Measurements from ENCODE around the gene ANKMY1.
"Not testable (repeated sequence)": the region's sequence is repeated elsewhere in the genome, so short reads cannot be mapped to it uniquely, and the experiment has no call there.

Gene ANKMY1

GRCh38 chr2:240499309-240500301, 58.2 kb downstream of the ANKMY1 start:
- H3K4me3 ChIP-seq (ENCODE audit: low read depth, low read length) = no peak overlapping the region
- no peak for TF ChIP-seq CTCF (IDR thresholded peaks at IDR 0.05; ENCODE audit: low read depth, low read length, missing control alignments)
- DNase-seq (ENCODE audit: low read depth) = no peak

- DNase-seq (ENCODE audit: low read depth) = no peak
- TF ChIP-seq CTCF (IDR thresholded peaks at IDR 0.05; ENCODE audit: low read depth, low read length, missing control alignments) = no peak
- H3K4me3 ChIP-seq (ENCODE audit: low read depth, low read length) = no peak overlapping the region
Measured at GRCh38 chr2:240498958-240499260, 58.9 kb downstream of the ANKMY1 start.

- DNase-seq (ENCODE audit: low read depth) = no peak
- no peak overlapping the region for H3K4me3 ChIP-seq (ENCODE audit: low read depth, low read length)
- TF ChIP-seq CTCF (IDR thresholded peaks at IDR 0.05; ENCODE audit: low read depth, low read length, missing control alignments) = no peak
Measured at GRCh38 chr2:240498171-240498957, 59.4 kb downstream of the ANKMY1 start.

GRCh38 chr2:240497082-240497481, 60.7 kb downstream of the ANKMY1 start:
- H3K4me3 ChIP-seq (ENCODE audit: low read depth, low read length); DNase-seq (ENCODE audit: low read depth): not testable (repeated sequence)

GRCh38 chr2:240494942-240495341, 62.8 kb downstream of the ANKMY1 start:
- H3K4me3 ChIP-seq (ENCODE audit: low read depth, low read length); DNase-seq (ENCODE audit: low read depth): not testable (repeated sequence)

- TF ChIP-seq CTCF (IDR thresholded peaks at IDR 0.05; ENCODE audit: low read depth, low read length, missing control alignments) = no peak
- no peak overlapping the region for H3K4me3 ChIP-seq (ENCODE audit: low read depth, low read length)
- no peak for DNase-seq (ENCODE audit: low read depth)
Measured at GRCh38 chr2:240494194-240494793, 63.5 kb downstream of the ANKMY1 start.

- DNase-seq (ENCODE audit: low read depth) = no peak
- TF ChIP-seq CTCF (IDR thresholded peaks at IDR 0.05; ENCODE audit: low read depth, low read length, missing control alignments) = no peak
- no peak overlapping the region for H3K4me3 ChIP-seq (ENCODE audit: low read depth, low read length)
Measured at GRCh38 chr2:240491483-240491882, 66.3 kb downstream of the ANKMY1 start.

Data from GM12864 (cell line).